Retina (tissue), 1 donor: Measurements from ENCODE around the gene PDGFB.
"Not testable (repeated sequence)": the region's sequence is repeated elsewhere in the genome, so short reads cannot be mapped to it uniquely, and the experiment has no call there.

ENCODE experiments used
- DNase-seq: peaks from one replicate; pipeline ENCODE4 v3.0.0-alpha.2; 2016

Gene PDGFB

GRCh38 chr22:39223091-39223710 is 21.6 kb downstream of the PDGFB start:
- no peak for DNase-seq

DNA sequence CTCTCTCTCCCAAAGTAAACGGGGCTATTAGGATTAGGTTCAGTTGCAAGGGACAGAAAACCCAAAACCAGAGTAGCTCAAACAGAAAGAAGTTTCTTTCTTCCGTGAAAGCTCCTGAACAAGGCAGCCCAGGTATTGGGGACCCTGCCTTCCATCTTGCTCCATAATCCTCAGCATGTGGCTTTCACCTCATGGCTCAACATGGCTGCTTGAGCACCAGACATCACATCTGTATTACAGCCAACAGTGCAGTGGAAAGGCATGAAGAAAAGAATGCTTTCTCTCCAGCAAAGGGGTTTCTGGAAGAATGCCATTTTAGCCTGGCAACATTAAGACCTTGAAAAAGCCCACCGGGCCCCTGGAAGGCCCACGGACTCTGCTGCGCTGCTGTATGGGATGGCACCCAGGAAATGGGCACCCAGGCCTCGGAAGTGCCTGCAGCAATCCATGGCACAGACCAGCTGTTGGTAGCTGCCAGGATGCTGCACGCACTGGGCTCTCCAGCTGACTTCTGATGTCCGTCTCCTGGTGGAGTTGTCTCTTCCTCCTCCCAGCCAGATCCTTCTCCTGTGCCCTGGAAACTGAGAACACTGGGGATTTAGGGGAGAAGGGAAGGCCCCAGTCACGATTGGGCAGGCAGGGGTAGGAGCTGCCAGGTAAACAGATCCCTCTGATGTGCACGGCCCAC is 22.6 kb downstream of the PDGFB start:
- DNase-seq: no peak

DNA sequence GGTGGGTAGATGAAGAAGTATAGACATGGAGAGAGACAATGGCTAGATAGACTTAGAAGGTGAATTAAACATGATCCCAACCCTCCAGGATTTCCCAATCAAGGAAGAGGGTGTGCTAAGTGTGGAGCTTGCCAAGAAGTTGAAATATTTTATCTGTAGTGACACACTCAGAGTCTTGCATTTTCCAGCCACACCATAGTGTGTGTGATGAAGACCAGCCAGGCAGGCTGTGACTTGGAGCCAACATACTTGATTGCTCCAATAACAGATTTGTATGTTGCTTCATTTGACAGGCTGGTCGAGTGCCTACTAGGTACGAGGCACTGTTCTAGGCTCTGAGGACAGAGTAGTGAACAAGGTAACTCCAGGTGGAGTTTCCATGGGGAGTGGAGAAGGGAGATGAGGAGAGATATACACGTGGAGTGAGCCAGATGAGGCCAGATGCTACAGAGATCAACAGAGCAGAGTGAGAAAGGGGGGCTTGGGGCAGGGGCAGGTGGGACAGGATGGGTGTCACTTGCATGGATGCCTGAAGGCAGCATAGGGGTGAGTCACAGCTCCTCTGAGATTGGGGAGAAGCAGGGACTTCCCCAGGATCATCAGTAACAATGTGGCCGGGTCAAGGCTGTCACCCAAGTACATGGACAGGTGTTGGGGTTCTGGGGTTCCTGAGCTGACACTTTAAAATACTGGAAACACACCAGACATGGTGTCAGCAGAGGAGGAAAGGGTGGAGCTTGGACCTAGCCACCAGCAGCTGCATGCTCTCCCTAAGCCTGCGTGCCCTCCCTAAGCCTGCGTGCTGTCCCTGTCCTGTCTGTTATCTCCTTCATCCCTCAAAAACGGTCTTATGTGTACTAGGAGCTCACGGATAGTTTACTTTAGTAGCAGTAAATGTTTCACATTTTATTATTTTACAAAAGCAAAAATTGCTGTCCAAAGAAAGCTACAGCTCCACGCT is 23.6 kb downstream of the PDGFB start:
- no peak for DNase-seq

DNA sequence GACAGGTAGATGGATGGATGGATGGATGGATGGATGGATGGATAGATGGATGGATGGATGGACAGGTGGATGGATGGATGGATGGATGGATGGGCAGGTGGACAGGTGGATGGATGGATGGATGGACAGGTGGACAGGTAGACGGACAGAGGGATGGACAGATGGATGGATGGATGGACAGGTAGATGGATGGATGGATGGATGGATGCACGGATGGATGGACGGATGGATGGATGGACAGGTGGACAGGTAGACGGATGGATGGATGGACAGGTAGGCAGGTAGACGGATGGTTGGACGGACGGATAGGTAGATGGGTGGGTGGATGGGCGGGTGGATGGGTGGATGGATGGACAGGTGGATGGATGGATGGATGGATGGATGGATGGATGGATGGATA is 24.3 kb downstream of the PDGFB start:
- DNase-seq: no peak

DNA sequence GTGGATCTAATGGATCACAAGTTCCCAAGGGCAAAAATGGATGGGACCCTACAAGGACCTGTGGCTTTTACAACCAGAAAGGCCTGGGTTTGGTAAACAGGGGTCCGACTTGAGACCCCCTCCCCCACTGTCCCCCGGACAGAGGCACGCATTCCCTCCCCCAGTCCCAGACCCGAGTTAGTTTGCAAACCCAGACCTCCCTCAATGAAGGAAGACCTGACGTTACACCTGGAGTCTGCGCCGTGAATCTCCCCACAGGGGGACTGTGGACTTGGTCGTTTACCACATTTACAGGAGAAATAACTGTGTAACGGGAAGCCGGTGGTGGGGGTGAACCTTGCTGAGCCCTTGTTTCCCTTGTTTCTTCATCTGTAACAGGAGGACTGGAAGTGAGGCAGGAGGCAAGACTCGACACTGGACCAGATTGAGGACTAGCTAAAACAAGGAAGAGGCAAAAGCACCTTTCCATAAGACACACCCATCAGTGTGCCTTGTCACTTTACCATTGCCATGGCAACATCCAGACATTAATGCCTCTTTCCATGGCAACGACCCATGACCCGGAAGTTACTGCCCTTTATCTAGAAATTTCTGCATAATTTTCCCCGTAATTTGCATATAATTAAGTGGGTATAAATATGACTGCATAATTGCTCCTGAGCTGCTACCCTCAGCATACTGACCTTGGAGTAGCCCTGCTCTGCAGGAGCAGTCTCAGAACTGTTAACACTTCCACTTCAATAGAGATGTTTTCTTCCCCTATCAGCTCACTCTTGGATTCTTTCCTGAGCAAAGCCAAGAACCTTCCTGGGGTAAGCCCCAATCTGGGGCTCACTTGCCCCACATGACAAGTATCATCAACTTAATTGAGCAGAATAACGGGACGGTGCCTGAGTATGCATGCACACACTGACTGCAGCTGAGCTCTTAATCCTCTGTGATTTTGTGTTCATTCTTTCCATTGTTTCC is 25.4 kb downstream of the PDGFB start:
- DNase-seq: peak; percentile 65

- not testable (repeated sequence) for DNase-seq
Measured at GRCh38 chr22:39218432-39218831, 26.4 kb downstream of the PDGFB start.

GRCh38 chr22:39216143-39216490 is 28.7 kb downstream of the PDGFB start:
- no peak for DNase-seq

DNA sequence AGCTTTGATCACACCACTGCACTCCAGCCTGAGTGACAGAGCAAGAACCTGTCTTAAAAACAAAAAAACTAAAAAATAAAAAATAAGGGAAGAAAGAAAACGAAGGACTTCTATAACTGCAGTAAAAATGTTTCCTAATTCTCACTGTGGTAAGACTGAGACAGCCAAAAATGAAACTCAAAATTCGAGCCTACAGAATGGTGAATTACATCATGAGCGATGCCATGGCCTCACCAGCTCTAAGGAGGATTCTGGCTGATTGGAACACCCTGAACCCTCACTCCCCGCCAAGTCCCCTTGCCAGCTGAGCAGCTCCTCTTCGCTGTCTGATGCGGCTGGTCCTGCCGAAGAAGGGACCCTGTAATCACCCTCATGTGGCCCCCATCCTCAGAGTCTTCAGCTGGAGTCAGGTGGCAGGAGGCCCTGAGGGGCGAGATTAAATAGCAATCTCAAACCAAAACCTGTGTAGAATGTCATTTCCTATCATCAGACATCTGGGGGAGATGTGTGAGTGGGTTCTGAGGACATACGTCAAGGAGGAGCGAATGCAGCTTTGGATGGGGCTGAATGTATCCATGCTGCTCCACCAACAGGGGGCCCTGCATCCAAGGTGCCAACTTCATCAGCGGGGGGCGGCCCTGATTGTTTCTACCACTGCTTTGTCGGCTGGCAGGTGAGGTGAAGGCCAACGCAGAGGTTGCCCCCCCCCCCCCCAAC is 29.2 kb downstream of the PDGFB start:
- DNase-seq: no peak

GRCh38 chr22:39215070-39215396 is 29.7 kb downstream of the PDGFB start:
- DNase-seq: no peak

- no peak for DNase-seq
Measured at GRCh38 chr22:39214383-39215069, 30.3 kb downstream of the PDGFB start.

- no peak for DNase-seq
Measured at GRCh38 chr22:39214006-39214382, 30.8 kb downstream of the PDGFB start.

GRCh38 chr22:39212721-39213376 is 31.9 kb downstream of the PDGFB start:
- no peak for DNase-seq

DNA sequence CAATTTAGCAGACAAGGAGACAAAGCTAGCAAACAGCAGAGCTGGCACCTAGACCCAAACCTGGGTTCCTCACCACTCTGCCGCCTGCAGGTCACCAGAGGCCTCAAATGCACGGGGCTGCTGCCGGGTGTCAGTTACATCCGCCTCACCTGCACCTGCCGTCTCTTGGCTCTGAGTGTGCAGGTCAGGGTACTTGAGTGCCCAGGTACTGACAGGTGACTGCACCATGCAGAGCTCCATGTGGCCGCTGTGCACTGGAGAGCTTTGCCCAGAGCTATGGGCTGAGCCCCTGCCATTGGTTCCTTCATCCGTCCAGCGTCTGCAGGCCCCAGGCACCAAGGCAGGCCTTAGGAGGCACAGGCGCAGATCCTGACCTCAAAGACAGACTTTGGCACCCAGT is 35.0 kb downstream of the PDGFB start:
- DNase-seq: no peak

DNA sequence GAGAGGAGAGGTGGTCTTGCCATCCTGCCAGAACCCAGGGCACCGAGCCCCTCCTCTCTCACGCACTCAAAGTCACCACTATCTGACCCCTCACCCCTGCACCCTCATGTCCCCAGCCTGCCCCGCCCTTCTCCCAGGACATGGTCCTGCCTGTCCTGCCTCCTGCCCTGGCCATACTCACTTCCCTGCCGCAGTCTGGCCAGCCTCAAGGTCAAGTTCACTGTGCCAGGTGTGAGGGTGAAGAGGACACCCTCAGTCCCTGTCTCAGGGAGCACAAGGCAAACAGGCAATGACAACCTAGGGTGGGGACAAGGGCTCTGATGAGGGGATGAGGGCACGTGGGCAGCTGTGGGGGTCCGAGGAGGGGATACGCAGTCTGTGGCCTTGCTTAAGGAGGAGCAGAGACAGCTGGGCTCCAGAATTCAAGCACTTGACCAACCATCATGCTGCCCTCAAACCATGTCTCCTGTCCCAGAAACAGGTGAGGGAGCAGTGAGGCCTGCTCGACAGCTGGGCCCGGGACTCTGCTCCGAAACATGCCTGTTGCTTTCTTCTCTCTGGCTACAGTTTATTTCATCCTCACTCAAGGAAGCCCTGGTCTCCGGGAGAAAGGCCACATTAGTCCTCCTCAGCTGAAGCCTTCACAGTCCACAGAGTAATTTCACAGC is 36.6 kb downstream of the PDGFB start:
- DNase-seq: no peak

- DNase-seq: no peak
Measured at GRCh38 chr22:39207141-39208012, 37.4 kb downstream of the PDGFB start.

- no peak for DNase-seq
Measured at GRCh38 chr22:39206491-39206890, 38.3 kb downstream of the PDGFB start.

DNA sequence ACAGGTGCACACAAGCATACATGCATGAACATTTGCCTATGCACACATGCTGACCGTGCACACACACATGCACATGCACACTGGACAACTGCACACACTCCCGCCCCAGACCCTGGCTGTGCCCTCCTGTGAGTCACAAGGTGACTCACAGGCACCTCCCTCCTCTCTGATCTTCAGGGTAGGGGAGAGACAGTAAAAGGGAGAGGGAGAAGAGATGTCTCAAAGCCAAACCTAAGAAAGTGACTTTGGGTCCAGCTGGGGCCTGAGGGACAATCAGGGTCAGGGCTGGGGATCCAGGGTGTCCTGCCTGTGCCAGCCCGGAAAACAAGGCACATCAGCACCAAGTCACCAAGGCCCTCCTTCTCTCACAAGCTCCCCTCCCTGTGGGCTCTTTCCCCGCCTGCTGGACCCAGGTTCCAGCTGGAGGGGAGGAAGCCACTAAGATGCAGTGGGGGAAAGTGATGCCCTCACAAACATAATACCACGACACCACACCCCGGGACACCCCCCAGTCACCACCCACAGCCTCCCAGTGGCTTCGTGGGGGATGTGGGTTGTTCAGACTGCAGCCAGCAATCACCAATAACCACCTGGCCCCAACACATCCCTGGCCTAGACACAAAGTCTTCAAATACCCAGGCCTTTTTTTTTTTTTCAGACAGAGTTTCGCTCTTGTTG is 39.3 kb downstream of the PDGFB start:
- no peak for DNase-seq

DNA sequence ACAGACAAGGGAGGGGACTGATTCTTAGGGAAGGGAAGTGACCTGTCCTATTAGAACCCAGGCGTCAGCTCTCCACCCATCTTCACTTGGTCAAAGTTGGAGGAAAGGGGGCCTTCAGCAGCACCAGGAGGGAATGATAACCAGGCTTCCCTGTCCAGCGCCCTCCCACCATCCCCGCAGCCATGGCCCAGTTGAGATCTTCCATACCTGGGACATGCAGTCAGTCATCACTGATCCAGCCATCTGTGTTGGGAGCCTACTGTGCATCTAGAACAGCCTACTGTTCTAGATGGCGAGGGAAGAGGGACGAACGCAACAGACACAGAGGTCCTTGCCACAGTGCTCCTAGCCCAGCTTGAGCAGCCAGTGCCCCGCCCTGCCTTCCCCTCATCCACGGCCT is 40.6 kb downstream of the PDGFB start:
- no peak for DNase-seq

- no peak for DNase-seq
Measured at GRCh38 chr22:39197578-39197977, 47.2 kb downstream of the PDGFB start.
